Omental fat pad (tissue), 4 donors: ENCODE measurements around the gene MALRD1. TPM values are rescaled to one million over a fixed set of nuclear protein-coding genes. Genes with fewer than 3 reads are reported as not detected.

Experiments
- ATAC-seq: fragments of 150-250 bp; one replicate; pipeline ENCODE4 v1.9.1; 2016; ENCODE audit warnings: mild to moderate bottlenecking, moderate library complexity; ENCODE audit not compliant: low FRiP score
- DNase-seq: peaks from one replicate; pipeline ENCODE4 v3.0.0-alpha.2; 2019; ENCODE audit warnings: low spot score
- CTCF ChIP-seq, 3 donors: fragments of 450-650 bp; IDR thresholded peaks; one replicate each; pipeline ENCODE4 v1.5.1; 2016 to 2017; ENCODE audit warnings: antibody characterized with exemption in 3 of 3, mild to moderate bottlenecking in 3 of 3, moderate library complexity in 2 of 3
- total RNA-seq, 4 donors: library from RNA; depleted of rRNA; stranded (reverse); fragments of >200 nt; gene quantifications; one replicate each; pipeline ENCODE4 v1.1.0, GENCODE V29; 2016

The MALRD1 gene
- total RNA-seq, 4 donors from 2014 or later: 0.93 to 2.4 (median 1.4) TPM

- TF ChIP-seq CTCF (IDR thresholded peaks at IDR 0.05): no peak
- DNase-seq (no peak), ATAC-seq (no peak)
These were observed 197.5 kb downstream of the MALRD1 start for GRCh38 chr10:19245889-19246752.

GRCh38 chr10:19247843-19248242 lies 199.2 kb downstream of the MALRD1 start:
- DNase-seq: no peak
- no peak for TF ChIP-seq CTCF (IDR thresholded peaks at IDR 0.05)
- ATAC-seq: no peak

GRCh38 chr10:19250546-19250945 lies 201.9 kb downstream of the MALRD1 start:
- no peak for ATAC-seq
- no peak for TF ChIP-seq CTCF (IDR thresholded peaks at IDR 0.05)
- no peak for DNase-seq

- no peak for TF ChIP-seq CTCF (IDR thresholded peaks at IDR 0.05)
- ATAC-seq (no peak), DNase-seq (no peak)
These were observed 203.9 kb downstream of the MALRD1 start for GRCh38 chr10:19252531-19252930.

GRCh38 chr10:19256331-19256730 lies 207.7 kb downstream of the MALRD1 start:
- DNase-seq (no peak), ATAC-seq (no peak)
- no peak for TF ChIP-seq CTCF (IDR thresholded peaks at IDR 0.05)

- no peak for DNase-seq
These were observed 214.7 kb downstream of the MALRD1 start for GRCh38 chr10:19263262-19263661.

More at GRCh38 chr10:19263262-19263661, 214.7 kb downstream of the MALRD1 start:
- TF ChIP-seq CTCF (IDR thresholded peaks at IDR 0.05): no peak
- ATAC-seq: no peak
